WTC11 (cell line): ENCODE results near the gene RCAN2. TPM values are rescaled to one million over a fixed set of nuclear protein-coding genes. Genes with fewer than 3 reads are reported as not detected.

Experiments
- ATAC-seq: fragments of 200-7000 bp; cut with Tn5 transposase; 2 replicates; pipeline ENCODE4 v1.10.0; 2021; ENCODE audit warnings: mild to moderate bottlenecking, moderate library complexity
- CTCF ChIA-PET: fragments of 300-600 bp; sonication (Branson Sonifier 250); formaldehyde crosslinking; loops from one replicate; lab custom pipeline; 2021; ENCODE audit warnings: antibody characterized with exemption; lab: Charles Lee
- POLR2A ChIA-PET: fragments of 350-600 bp; sonication (Branson Sonifier 250); formaldehyde crosslinking; loops from one replicate; lab custom pipeline; 2021; ENCODE audit warnings: antibody characterized with exemption; lab: Charles Lee
- DNase-seq: peaks from one replicate; pipeline ENCODE4 v3.0.0; 2021; ENCODE audit warnings: low spot score
- H3K27ac Mint-ChIP-seq: 2 replicates; pipeline ENCODE4 v1.8.0; 2021; ENCODE audit warnings: mixed read lengths
- H3K27me3 Mint-ChIP-seq: 2 replicates; pipeline ENCODE4 v1.8.0; 2021; ENCODE audit warnings: low read depth, mild to moderate bottlenecking, moderate library complexity, mixed read lengths
- H3K36me3 Mint-ChIP-seq: 2 replicates; pipeline ENCODE4 v1.8.0; 2021; ENCODE audit warnings: mixed read lengths
- H3K4me1 Mint-ChIP-seq: 2 replicates; pipeline ENCODE4 v1.8.0; 2022; ENCODE audit warnings: mixed read lengths
- H3K4me3 Mint-ChIP-seq: 2 replicates; pipeline ENCODE4 v1.8.0; 2021; ENCODE audit warnings: mild to moderate bottlenecking, moderate library complexity, mixed read lengths
- H3K9me3 Mint-ChIP-seq: 2 replicates; pipeline ENCODE4 v1.8.0; 2021; ENCODE audit warnings: mixed read lengths
- AR ChIP-seq: fragments of 250-450 bp; sonication (Bioruptor Pico); IDR thresholded peaks from 2 replicates; pipeline ENCODE4 v1.9.0; 2021; ENCODE audit warnings: mild to moderate bottlenecking
- ATF6 ChIP-seq: sonication (generic); formaldehyde crosslinking; IDR thresholded peaks from 2 replicates; pipeline ENCODE4 v1.8.1; 2023; ENCODE audit warnings: mild to moderate bottlenecking, missing genetic modification reagents
- E2F5 ChIP-seq: sonication (generic); formaldehyde crosslinking; IDR thresholded peaks from 2 replicates; pipeline ENCODE4 v1.8.1; 2022; ENCODE audit warnings: mild to moderate bottlenecking, moderate library complexity, missing genetic modification reagents
- FOXP1 ChIP-seq: sonication (generic); formaldehyde crosslinking; IDR thresholded peaks from 2 replicates; pipeline ENCODE4 v1.8.0; 2022; ENCODE audit warnings: missing genetic modification reagents, mild to moderate bottlenecking, moderate library complexity, borderline replicate concordance
- GABPB1 ChIP-seq: sonication (generic); formaldehyde crosslinking; IDR thresholded peaks from 2 replicates; pipeline ENCODE4 v1.8.1; 2023; ENCODE audit warnings: mild to moderate bottlenecking, missing genetic modification reagents
- HMGXB4 ChIP-seq: sonication (generic); formaldehyde crosslinking; IDR thresholded peaks from 2 replicates; pipeline ENCODE4 v1.8.1; 2023; ENCODE audit warnings: mild to moderate bottlenecking, moderate library complexity, missing genetic modification reagents
- KAT7 ChIP-seq: sonication (generic); formaldehyde crosslinking; IDR thresholded peaks from 2 replicates; pipeline ENCODE4 v1.8.1; 2023; ENCODE audit warnings: missing genetic modification reagents, mild to moderate bottlenecking, borderline replicate concordance
- NFATC4 ChIP-seq: fragments of 250-450 bp; sonication (Bioruptor Pico); IDR thresholded peaks from 2 replicates; pipeline ENCODE4 v1.9.0; 2021; ENCODE audit warnings: mild to moderate bottlenecking
- NFE2L1 ChIP-seq: sonication (generic); formaldehyde crosslinking; IDR thresholded peaks from 2 replicates; pipeline ENCODE4 v1.8.1; 2023; ENCODE audit warnings: missing genetic modification reagents
- NFYB ChIP-seq: sonication (generic); formaldehyde crosslinking; conservative IDR thresholded peaks from 2 replicates; pipeline ENCODE4 v1.8.0; 2022; ENCODE audit warnings: low read depth, missing genetic modification reagents
- NR2C2 ChIP-seq: sonication (generic); formaldehyde crosslinking; IDR thresholded peaks from 2 replicates; pipeline ENCODE4 v1.8.0; 2022; ENCODE audit warnings: mild to moderate bottlenecking, missing genetic modification reagents
- OVOL2 ChIP-seq: fragments of 250-450 bp; sonication (Bioruptor Pico); IDR thresholded peaks from 2 replicates; pipeline ENCODE4 v1.9.0; 2021; ENCODE audit warnings: mild to moderate bottlenecking, borderline replicate concordance
- SMAD4 ChIP-seq: sonication (generic); formaldehyde crosslinking; IDR thresholded peaks from 2 replicates; pipeline ENCODE4 v1.8.0; 2022; ENCODE audit warnings: mild to moderate bottlenecking, missing genetic modification reagents
- TEAD4 ChIP-seq: sonication (generic); formaldehyde crosslinking; IDR thresholded peaks from 2 replicates; pipeline ENCODE4 v1.8.0; 2022; ENCODE audit warnings: mild to moderate bottlenecking, missing genetic modification reagents
- USF1 ChIP-seq: sonication (generic); formaldehyde crosslinking; IDR thresholded peaks from 2 replicates; pipeline ENCODE4 v1.8.0; 2022; ENCODE audit warnings: mild to moderate bottlenecking, missing genetic modification reagents
- ZBTB43 ChIP-seq: sonication (generic); formaldehyde crosslinking; IDR thresholded peaks from 2 replicates; pipeline ENCODE4 v1.8.1; 2023; ENCODE audit warnings: mild to moderate bottlenecking, missing genetic modification reagents
- ZNF425 ChIP-seq: fragments of 250-450 bp; sonication (Bioruptor Pico); conservative IDR thresholded peaks from 2 replicates; pipeline ENCODE4 v1.9.0; 2021; ENCODE audit warnings: mild to moderate bottlenecking
- ZSCAN18 ChIP-seq: fragments of 250-450 bp; sonication (Bioruptor Pico); IDR thresholded peaks from 2 replicates; pipeline ENCODE4 v2.1.2; 2022; ENCODE audit warnings: mild to moderate bottlenecking, moderate library complexity
- total RNA-seq: library from RNA; stranded (reverse); gene quantifications from 3 replicates; pipeline ENCODE4 v1.2.3, GENCODE V29; 2021

RCAN2 gene
- total RNA-seq, 1 experiment from 2014 or later: 3.9 TPM

- ChIA-PET POLR2A (no interaction called here), CTCF (no interaction called here)
- H3K27me3 Mint-ChIP-seq: no peaks in the 10 kb centered on the region
- no peaks in the 10 kb centered on the region for H3K36me3 Mint-ChIP-seq
- H3K4me1 Mint-ChIP-seq: peaks cover 4% of the 10 kb centered on the region
- TF ChIP-seq GABPB1 (CRISPR knock-in tag) (no peak), NFATC4 (no peak), TEAD4 (CRISPR knock-in tag) (no peak), USF1 (CRISPR knock-in tag) (no peak), HMGXB4 (CRISPR knock-in tag) (no peak), NFYB (CRISPR knock-in tag) (no peak), E2F5 (no peak), AR (no peak), OVOL2 (CRISPR knock-in tag) (no peak), NFE2L1 (no peak), SMAD4 (no peak), FOXP1 (CRISPR knock-in tag) (no peak), ZNF425 (CRISPR knock-in tag) (no peak), ATF6 (no peak), ZSCAN18 (CRISPR knock-in tag) (no peak), KAT7 (no peak), ZBTB43 (no peak), NR2C2 (CRISPR knock-in tag) (no peak)
- no peak for ATAC-seq
- H3K27ac Mint-ChIP-seq: no peak overlapping the region
- no peak overlapping the region for H3K4me3 Mint-ChIP-seq
- DNase-seq: no peak
- H3K9me3 Mint-ChIP-seq: peaks cover 4% of the 10 kb centered on the region
Measured at GRCh38 chr6:46347669-46348068, 143.6 kb downstream of the RCAN2 start.
